HG03175 (cell line): ENCODE data around the gene LMLN.
"Not testable (repeated sequence)": the region's sequence is repeated elsewhere in the genome, so short reads cannot be mapped to it uniquely, and the experiment has no call there.

Source experiments
- ATAC-seq: cut with Tn5 transposase; IDR thresholded peaks from one replicate; pipeline ENCODE4 v1.9.1; 2021; ENCODE audit warnings: mild to moderate bottlenecking, moderate library complexity; ENCODE audit not compliant: unreplicated experiment

The LMLN gene

DNA sequence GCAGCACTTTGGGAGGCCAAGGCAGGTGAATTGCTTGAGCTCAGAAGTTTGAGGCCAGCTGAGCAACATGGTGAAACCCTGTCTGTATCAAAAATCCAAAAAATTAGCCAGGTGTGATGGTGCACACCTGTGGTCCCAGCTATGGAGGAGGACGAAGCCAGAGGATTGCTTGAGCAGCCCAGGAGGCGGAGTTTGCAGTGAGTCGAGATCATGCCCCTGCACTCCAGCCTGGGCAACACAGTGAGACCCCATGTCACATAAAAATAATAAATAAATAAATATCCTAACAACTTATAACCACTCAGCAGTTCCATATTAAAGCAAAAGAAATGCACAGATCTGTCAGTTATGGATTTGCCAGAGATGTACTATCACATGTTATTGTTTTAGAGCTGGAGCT is 62.6 kb downstream of the LMLN start:
- no peak for ATAC-seq

DNA sequence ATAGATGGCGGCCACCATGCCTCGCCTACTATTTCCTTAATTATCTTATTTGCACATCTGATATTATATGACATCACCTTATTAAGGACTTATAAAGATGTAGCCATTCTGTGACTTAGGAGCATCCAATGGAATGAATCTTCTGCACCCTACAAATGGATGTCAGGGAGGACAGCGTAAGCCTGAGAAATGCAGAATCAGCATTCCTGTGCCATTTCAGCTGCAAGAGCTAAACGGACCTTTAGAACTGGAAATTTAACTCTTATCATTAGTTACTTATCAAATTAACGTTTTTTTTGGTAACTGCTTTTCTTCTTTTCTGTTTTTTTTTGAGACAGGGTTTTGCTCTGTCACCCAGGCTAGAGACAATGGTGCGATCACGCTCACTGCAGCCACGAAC is 65.6 kb downstream of the LMLN start:
- no peak for ATAC-seq

DNA sequence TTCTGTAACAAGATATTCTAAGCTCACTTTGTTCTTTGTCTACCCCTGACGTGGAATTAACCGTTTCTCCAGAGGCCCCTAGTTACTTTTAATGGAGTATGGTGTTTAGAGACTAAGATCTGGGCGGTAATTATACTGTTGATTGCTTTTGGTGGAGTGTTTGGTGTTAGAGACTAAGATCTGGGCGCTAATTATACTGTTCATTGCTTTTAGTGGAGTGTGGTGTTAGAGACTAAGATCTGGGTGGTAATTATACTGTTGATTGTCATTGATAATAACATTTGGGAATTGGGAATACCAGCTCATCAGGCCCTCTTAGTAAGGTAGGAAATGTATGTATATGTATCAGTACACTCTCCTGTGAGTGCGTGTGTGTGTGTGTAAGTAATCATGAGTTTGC is 66.6 kb downstream of the LMLN start:
- no peak for ATAC-seq

DNA sequence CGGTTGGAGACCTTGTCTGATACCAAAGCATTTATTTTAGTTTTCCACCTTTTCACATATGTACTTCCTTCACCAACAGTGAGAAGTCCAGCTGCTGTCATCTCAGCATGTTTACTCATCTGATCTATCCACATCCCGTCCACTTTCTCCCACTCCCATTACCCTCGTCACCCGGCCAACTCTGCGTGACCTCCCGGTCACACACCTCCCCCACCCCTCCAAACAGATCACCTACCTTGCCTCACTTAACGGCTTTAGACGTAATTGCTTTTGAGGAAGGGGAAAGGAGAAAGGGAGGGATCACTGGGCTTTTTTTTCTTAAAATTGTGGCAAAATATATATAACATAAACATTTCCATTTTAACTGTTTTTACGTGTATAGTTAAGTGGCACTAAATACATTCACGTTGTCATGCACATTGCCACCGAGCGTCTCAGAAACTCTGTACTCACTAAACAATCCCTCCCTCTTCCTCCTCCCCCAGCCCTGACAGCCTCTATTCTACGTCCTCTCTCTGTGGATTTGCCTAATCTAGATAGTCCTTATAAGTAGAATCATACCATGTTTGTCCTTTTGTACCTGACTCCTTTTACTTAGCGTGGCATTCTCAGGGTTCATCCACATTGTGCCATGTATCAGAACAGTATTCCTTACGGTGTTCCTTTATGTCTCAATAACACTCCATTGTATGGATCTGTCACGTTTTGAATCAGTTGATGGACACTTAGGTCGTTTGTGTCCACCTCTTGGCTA is 67.2 kb downstream of the LMLN start:
- no peak for ATAC-seq

DNA sequence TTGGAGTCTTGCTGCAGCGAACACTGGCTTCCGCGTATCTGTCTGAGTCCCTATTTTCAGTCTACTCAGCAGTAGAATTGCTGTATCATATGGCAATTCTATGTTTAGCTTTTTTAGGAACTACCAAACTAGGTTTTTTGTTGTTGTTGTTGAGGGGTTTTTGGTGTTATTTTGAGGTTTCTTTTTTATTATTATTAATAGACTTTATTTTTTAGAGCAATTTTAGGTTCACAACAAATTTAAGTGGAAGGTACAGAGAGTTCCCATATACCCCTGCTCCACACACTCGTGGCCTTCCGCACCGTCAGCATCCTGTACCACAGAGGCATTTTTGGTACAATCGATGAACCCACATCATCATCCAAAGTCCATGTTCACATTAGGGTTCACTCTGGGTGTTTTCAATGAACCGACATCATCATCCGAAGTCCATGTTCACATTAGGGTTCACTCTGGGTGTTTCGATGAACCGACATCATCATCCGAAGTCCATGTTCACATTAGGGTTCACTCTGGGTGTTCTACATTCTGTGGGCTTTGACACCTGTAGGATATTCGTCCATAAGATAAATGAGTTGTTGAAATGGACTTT is 67.9 kb downstream of the LMLN start:
- no peak for ATAC-seq

DNA sequence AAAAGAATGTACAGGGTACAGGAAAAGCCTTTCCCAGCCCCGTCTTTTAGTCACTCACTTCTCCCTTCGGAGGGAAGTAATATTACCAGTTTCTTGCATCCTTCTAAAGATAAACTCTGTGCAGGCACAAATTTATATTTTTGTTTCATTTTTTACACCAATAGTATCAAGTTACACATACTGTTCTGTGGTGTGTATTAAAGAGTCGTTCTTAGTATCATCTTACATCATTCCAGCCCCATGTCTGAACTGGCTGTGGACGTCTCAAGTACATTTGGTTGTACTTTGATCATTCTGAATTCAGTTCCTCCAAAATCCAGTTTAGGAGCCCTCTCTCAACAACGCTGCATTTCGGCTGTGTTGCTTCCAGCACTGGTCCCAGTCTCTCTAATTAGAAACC is 68.7 kb downstream of the LMLN start:
- ATAC-seq: no peak

DNA sequence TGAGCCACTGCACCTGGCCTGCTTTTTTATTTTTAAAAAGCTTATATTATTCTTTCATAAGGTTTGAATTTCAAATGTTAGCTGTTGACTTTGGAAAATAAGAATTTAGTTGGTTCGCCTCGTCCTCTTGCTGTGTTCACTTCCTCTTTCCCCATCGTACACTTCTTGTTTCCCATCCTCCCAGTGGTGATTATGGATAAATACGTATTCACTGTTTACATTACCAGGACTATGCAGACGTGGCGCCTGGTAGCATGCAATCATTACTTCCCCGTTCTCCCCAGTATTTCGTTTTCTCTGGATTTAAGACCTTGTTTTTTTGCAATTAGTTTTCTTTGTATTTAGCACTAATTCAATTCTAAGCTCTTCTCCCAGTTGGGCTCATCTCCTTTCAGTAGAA is 70.1 kb downstream of the LMLN start:
- no peak for ATAC-seq

DNA sequence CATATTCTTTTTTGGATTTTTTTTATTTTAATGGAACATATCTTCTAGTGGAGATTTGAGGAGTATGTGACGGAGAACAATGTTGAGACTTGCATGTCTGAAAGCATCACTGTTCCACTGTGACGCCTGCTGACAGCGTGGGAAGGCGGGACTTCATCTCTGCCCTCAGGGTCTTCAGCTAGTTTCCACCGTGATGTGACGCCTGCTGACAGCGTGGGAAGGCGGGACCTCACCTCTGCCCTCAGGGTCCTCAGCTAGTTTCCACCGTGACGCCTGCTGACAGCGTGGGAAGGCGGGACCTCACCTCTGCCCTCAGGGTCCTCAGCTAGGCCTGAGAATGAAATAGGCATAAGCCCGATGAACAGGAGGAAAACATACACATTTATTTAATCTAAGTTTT is 70.7 kb downstream of the LMLN start:
- ATAC-seq: no peak

DNA sequence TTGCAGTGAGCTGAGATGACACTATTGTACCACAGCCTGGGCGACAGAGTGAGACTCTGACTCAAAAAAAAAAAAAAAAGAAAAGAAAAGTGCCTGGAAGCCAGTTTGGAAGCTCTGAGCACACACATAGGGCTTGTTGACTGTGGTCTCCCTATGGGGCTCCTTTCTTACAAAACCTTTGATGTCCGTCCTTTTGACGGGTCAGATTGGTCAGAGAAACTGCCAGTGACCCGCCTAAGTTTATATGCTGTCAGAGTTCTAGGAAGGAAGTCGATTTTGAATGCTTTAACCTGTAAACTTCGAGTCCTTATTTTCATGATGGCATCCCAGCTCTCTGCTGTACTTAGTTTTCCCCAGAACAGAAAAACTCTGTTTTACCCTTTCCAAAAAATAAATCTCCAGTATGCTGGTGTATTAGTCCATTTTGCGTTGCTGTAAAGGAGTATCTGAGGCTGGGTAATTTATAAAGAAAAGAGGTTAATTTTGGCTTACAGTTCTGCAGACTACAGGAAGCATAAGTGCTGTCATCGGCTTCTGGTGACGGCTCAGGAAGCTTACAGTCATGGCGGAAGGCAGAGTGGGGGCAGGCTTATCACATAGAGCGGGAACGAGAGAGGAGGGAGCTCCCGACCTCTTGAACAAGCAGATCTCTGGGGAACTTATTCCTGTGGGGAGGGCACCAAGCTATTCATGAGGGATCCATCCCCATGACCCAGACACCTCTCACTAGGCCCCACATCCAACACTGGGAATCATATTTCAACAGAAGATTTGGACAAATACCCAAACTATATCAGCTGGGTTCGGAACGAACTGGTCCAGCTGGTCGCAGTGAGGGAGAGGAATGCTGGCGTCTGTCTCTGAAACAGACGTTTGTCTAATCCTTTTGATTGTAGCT is 72.3 kb downstream of the LMLN start:
- ATAC-seq: no peak

DNA sequence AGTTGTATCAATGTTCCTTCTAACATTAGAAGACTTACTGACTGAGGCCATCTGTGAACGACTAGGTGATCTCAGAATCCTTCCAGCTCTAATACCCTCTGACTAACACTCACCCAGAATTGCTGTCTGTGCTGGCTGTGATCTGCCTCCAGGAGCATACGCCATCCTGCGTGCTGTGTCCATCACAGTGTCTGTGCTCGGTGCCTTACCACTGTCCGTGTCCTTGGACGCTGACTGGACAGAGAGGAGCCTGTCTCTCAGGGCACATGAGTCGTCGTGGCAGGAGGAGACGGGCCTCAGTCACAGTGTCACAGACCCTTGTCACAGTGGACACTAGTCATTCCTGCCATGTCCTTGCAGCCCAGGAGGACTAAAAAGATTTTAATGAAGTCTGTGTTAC is 83.1 kb downstream of the LMLN start:
- ATAC-seq: no peak

DNA sequence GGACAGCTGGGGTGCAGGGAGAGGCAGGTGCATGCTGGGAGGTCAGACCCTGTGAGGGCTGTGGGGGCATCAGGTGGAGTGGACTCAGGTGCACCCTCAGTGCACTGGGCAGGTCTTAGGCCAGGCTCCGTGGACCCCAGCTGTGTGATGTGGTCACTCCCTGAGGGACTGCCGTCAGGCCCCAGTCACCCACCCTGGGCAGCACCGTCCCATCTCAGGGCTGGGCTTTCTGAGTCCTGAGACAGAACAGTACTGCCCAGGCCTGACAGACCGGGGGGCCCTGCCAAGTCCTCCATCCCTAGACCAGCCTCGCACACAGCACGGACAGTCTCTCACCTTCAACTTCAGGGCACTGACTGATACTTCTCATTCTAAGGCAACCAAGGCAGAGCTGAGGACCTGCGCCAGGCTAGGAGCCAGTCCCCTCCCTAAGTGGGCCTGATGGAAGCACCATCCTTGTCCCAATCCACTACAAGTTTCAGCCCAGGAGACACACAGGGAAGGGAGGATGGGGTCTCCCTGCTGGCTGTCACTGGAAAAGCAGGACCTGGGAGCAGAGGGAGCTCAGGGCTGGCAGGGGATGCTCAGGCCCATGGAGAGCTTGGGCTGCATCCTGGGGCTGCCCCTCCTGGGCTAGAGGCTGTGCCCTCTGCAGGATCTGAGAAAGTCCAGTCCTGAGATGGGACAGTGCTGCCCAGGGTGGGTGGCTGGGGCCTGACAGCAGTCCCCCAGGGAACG is 86.3 kb downstream of the LMLN start:
- no peak for ATAC-seq

DNA sequence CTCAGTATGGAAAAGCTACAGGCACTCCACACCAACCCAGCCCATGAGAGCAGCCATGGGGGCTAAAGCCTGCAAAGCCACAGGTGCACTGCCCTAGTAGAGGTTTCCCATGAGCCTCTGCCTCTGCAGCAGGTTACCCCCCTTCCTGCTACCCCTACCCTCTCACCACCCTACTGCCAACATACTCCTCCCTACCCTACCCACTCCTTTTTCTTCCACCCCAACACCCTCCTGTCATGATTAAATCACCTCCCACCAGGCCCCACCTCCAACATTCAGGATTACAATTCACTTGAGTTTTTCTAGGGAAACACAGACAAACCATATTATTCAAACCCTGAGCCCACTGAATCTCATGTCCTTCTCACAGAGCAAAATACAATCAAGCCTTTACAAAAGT is 88.4 kb downstream of the LMLN start:
- ATAC-seq: no peak

DNA sequence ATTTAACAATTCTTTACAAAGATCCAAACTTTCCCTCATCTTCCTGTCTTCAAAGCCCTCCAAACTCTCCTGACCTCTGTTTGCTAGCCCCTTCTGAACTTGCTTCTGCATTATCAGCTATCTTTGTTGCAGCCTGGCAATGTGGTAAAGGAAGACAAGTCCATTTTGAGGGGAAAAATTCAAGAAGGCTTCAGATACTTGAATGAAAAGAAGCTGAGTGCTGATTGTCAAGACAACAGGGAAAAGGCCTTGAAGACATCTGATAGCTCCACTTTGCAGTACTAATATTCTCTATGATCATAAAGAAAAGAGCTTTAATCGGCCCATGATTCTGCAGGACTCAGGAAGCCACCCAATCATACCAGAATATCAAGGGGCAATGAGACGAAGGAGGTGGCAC is 91.8 kb downstream of the LMLN start:
- ATAC-seq: no peak

DNA sequence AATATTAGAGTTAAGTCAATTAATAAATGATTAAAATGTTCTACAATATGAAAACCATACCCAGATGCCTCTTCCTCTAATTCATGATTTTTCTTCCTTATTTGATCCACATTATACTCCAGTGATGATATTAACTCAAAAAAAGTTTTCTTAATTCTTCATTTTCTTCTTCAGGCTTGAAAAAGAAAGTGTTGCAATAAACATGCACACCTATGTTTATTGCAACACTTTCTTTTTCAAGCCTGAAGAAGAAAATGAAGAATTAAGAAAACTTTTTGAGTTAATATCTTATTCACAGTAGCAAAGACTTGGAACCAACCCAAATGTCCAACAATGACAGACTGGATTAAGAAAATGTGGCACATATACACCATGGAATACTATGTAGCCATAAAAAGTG is 93.4 kb downstream of the LMLN start:
- ATAC-seq: not testable (repeated sequence)

DNA sequence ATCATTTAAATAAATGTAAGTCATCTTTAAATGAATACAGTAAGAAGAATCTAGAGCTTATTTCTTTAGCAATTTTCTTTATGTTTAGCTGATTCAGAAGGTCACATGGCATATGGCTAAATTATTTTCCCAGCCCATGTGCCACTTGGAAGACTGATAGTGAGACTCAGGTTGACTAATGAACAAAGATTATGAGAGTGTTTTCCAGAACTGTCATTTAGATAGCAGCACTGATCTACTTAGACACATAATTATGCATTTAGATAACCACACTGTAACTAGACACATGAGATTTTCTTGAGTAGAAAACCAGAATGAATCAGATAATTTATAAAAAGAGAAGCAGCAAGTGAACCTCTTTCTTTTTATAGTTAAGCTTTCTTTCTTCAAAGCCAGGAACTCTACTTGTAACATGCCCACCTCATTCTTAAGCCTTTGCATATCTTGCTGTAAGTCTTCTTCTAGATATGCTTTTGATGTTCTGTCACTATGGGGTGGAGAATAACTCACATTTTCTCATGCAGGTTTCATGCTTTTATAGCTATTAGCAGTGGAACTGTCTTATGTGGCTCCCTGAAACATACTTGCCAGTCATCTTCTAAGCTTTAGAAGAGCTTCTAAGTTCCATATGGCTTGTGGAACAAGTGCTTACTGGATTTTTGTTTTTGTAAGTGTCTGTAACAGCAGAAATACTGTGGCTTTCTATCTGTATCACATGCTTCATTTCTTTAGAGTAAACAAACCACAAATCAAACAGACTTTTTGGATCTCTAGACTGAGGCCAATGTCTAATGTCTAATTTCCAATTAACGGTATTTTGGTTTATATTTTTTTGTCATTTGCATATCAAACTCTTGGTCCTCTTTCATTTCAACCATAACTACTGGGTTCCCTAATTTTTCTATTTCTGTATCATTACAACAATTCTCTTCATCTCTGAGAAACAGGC is 101.4 kb downstream of the LMLN start:
- ATAC-seq: no peak

DNA sequence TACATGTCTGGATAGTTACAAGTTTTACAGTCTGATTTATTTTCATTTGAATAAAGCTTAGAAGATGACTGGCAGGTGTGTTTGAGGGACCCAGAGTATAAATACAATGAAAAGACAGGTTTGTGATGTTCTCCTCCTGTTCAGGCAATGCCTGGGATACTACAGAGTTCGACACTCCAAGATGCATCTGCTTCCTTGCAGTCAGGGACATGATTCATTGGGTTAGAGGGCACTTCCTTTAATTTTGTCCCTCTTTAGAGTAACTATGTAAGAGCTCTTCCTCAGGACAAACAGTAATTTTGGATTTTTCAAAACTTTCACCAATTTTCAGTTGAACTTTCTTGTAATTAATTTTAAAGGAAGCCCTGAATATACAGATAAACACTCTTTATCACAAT is 102.0 kb downstream of the LMLN start:
- ATAC-seq: no peak

DNA sequence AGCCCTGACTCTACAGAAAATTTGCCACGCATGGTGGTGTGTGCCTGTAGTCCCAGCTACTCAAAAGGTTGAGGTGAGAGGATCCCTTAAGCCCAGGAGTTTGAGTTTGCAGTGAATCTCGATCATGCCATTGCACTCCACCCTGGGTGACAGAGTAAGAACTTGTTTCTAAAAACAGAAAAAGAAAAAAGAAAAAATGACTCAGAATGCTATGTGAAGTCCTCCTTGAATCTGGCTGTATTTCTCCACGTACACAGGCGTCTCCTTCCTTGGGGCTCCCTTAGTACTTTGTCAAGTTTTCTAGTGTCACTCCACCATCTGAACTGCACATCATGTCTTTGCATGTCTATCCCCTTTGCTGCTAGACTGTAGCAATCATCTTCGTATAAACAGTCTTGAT is 104.4 kb downstream of the LMLN start:
- ATAC-seq: no peak

DNA sequence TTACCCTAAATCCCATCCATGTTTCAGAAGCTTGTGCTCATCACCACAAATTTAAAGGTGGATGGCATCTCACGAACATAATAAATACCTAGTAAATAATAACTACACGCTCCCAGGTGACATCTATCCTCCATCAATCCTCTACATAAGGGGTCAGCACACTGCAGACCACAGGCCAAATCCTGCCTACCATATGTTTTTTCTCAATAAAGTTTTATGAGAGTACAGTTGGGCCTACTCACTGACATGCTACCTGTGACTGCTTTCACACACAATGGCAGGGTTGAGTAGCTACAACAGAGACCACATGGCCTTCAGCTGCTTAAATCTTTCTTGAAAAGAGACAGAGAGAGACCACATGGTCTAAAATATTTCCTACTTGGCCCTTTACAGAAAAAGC is 105.9 kb downstream of the LMLN start:
- no peak for ATAC-seq

DNA sequence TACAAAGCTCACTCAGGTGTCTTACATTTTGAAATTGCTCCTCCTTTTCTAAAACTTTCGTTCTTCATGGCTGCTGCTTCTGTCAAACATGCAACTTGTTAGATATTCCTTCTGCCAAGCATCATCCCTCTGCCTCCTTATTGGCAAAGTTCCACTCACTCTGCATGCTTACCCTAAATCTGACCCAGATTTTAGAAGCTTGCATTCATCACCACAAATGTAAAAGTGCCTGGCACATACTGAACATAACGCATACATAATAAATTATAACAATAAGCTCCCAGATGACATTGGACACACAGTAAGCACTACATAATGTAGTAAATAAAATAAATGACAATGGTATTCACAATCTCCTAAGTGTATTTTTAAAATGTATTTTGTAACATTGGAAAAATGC is 107.4 kb downstream of the LMLN start:
- ATAC-seq: no peak

DNA sequence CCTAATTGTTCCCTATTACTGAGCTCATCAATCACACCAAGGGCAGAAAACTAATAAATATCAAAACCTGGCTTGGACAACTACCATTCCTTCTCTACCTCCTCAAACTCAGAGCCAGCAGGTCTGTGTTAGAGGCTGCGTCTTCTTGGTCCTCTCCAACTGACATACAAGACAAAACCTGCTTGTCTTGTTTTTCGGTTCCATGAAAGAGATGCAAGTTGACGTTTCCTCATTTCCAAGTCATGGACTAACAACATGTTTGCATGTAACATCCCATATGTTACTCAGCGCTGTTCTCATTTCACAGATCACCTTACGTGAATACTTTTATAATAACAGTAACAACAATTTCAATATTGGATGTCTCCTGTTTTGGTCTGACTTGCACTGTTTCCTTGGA is 110.9 kb downstream of the LMLN start:
- no peak for ATAC-seq
